M059J (cell line): ENCODE measurements around the gene HECTD3. TPM values are rescaled to one million over a fixed set of nuclear protein-coding genes. Genes with fewer than 3 reads are reported as not detected.
"Not testable (repeated sequence)": the region's sequence is repeated elsewhere in the genome, so short reads cannot be mapped to it uniquely, and the experiment has no call there.

Experiments
- DNase-seq: peaks from one replicate; pipeline ENCODE4 v3.0.0-alpha.2; 2012; ENCODE audit warnings: low read depth
- total RNA-seq: library from RNA; depleted of rRNA; stranded (reverse); fragments of >200 nt; shearing (Covaris generic); gene quantifications from 2 replicates; pipeline ENCODE4 v1.2.3, GENCODE V29; 2014; rRNA removed

The HECTD3 gene
- total RNA-seq, 1 experiment from 2014 or later, result 33.7 TPM

- DNase-seq, result no peak
Measured at GRCh38 chr1:44988531-44989156, 22.5 kb downstream of the HECTD3 start.

GRCh38 chr1:44985747-44986359 is 25.3 kb downstream of the HECTD3 start:
- DNase-seq, result no peak

- DNase-seq, result not testable (repeated sequence)
Measured at GRCh38 chr1:44977372-44977771, 33.8 kb downstream of the HECTD3 start.

- no peak for DNase-seq
Measured at GRCh38 chr1:44976252-44976651, 34.9 kb downstream of the HECTD3 start.

- no peak for DNase-seq
Measured at GRCh38 chr1:44973645-44974044, 37.5 kb downstream of the HECTD3 start.

GRCh38 chr1:44970317-44970716 is 40.8 kb downstream of the HECTD3 start:
- DNase-seq, result peak; percentile 96

- DNase-seq, result no peak
Measured at GRCh38 chr1:44964396-44964795, 46.7 kb downstream of the HECTD3 start.

GRCh38 chr1:44962729-44963128 is 48.4 kb downstream of the HECTD3 start:
- no peak for DNase-seq

- DNase-seq, result not testable (repeated sequence)
Measured at GRCh38 chr1:44962022-44962421, 49.1 kb downstream of the HECTD3 start.

GRCh38 chr1:44957566-44957965 is 53.6 kb downstream of the HECTD3 start:
- DNase-seq, result peak; percentile 51

GRCh38 chr1:44956077-44956476 is 55.0 kb downstream of the HECTD3 start:
- not testable (repeated sequence) for DNase-seq

Other genes with a start within 250 kb of the HECTD3 start
- gene RPS8, start 235.8 kb downstream of the HECTD3 start, total RNA-seq, result 1,381 and 1,646 TPM in 2 replicates
- 0.05 and 0.57 TPM in 2 replicates for gene BEST4, start 223.2 kb downstream of the HECTD3 start, total RNA-seq
- 8.0 and 9.5 TPM in 2 replicates for gene PLK3, start 210.9 kb downstream of the HECTD3 start, total RNA-seq
- 1.4 TPM in 1 of 2 replicates, not detected in the other for gene DYNLT4, start 204.0 kb downstream of the HECTD3 start, total RNA-seq
- gene BTBD19, start 202.8 kb downstream of the HECTD3 start, total RNA-seq, result 1.2 and 4.3 TPM in 2 replicates
- 0.17 TPM in 1 of 2 replicates, not detected in the other for gene PTCH2, start 168.1 kb downstream of the HECTD3 start, total RNA-seq
- 41.3 and 48.0 TPM in 2 replicates for gene EIF2B3, start 24.7 kb downstream of the HECTD3 start, total RNA-seq
- gene UROD, start 930 bp upstream of the HECTD3 start, total RNA-seq, result 125 and 127 TPM in 2 replicates
- 0.02 and 0.49 TPM in 2 replicates for gene ZSWIM5, start 195.3 kb upstream of the HECTD3 start, total RNA-seq